Liver (tissue), 3 donors: ENCODE measurements around the gene TRIP12.

Experiments used
- EGR1 ChIP-seq, 2 donors: IDR thresholded peaks; 2 replicates each; pipeline ENCODE4 v1.6.1; 2016 to 2018; ENCODE audit warnings: antibody characterized with exemption in 2 of 2, low read depth in 2 of 2
- JUND ChIP-seq, 2 donors: IDR thresholded peaks; 2 replicates each; pipeline ENCODE4 v1.6.1; 2016; ENCODE audit warnings: antibody characterized with exemption in 2 of 2
- RAD21 ChIP-seq, 2 donors: IDR thresholded peaks; 2 replicates each; pipeline ENCODE4 v1.6.1; 2016; ENCODE audit warnings: antibody characterized with exemption in 2 of 2, mild to moderate bottlenecking in 2 of 2
- YY1 ChIP-seq: IDR thresholded peaks from 2 replicates; pipeline ENCODE4 v1.6.1; 2016; ENCODE audit warnings: antibody characterized with exemption, mild to moderate bottlenecking
- TF ChIP-seq, protein P1 (sequence below): fragments of 150-350 bp; IDR thresholded peaks from 2 replicates; pipeline ENCODE4 v1.5.1; 2017; ENCODE audit warnings: improper control_type of control experiment, low read depth, low read length; ENCODE audit not compliant: missing input control
- TF ChIP-seq, protein P2 (sequence below): IDR thresholded peaks from 2 replicates; pipeline ENCODE4 v1.6.1; 2016; ENCODE audit warnings: antibody characterized with exemption
- TF ChIP-seq, protein P3 (sequence below): IDR thresholded peaks from 2 replicates; pipeline ENCODE4 v1.6.1; 2016; ENCODE audit warnings: antibody characterized with exemption, mild to moderate bottlenecking
- donor health status: healthy.
- donor health status: healthy.

DNA sequence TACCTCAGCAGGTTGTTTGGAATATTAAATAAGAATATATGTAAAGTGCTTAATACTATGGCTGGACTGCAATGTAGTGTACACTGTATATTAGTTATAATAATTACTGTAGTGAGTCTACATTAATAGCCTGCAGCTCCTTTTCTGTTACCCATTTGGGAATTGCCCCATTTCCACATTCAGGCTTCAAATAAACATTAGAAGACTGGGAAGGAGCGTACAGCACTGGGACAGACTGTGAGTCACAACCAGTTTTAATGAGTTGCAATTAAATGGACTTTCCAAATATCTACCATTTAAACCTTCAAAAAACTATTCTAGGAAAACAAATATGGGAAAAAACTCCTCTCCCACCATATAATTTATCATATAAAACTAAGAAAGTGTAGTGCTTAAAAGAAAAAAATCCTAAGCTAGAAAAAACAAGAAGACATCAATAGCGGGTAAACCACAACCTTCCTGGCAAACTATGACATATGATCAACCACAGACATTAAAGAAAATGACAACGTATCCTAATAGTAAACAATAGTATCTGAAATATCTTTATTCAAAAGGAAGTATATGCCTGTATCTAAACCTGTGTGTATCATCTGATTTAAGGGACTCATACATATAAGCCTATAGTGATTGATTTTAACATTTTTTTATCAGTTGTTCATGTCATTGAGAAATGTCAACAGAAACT lies 86.1 kb downstream of the TRIP12 start:
- TF ChIP-seq, protein P1, sequence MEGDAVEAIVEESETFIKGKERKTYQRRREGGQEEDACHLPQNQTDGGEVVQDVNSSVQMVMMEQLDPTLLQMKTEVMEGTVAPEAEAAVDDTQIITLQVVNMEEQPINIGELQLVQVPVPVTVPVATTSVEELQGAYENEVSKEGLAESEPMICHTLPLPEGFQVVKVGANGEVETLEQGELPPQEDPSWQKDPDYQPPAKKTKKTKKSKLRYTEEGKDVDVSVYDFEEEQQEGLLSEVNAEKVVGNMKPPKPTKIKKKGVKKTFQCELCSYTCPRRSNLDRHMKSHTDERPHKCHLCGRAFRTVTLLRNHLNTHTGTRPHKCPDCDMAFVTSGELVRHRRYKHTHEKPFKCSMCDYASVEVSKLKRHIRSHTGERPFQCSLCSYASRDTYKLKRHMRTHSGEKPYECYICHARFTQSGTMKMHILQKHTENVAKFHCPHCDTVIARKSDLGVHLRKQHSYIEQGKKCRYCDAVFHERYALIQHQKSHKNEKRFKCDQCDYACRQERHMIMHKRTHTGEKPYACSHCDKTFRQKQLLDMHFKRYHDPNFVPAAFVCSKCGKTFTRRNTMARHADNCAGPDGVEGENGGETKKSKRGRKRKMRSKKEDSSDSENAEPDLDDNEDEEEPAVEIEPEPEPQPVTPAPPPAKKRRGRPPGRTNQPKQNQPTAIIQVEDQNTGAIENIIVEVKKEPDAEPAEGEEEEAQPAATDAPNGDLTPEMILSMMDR: no peak
- TF ChIP-seq EGR1 (IDR thresholded peaks at IDR 0.05; ENCODE audit: low read depth in 2 of 2) (no peak), JUND (IDR thresholded peaks at IDR 0.05) (no peak), YY1 (no peak), RAD21 (IDR thresholded peaks at IDR 0.05) (no peak)
- TF ChIP-seq, protein P2, sequence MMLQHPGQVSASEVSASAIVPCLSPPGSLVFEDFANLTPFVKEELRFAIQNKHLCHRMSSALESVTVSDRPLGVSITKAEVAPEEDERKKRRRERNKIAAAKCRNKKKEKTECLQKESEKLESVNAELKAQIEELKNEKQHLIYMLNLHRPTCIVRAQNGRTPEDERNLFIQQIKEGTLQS: no peak
- TF ChIP-seq, protein P3, sequence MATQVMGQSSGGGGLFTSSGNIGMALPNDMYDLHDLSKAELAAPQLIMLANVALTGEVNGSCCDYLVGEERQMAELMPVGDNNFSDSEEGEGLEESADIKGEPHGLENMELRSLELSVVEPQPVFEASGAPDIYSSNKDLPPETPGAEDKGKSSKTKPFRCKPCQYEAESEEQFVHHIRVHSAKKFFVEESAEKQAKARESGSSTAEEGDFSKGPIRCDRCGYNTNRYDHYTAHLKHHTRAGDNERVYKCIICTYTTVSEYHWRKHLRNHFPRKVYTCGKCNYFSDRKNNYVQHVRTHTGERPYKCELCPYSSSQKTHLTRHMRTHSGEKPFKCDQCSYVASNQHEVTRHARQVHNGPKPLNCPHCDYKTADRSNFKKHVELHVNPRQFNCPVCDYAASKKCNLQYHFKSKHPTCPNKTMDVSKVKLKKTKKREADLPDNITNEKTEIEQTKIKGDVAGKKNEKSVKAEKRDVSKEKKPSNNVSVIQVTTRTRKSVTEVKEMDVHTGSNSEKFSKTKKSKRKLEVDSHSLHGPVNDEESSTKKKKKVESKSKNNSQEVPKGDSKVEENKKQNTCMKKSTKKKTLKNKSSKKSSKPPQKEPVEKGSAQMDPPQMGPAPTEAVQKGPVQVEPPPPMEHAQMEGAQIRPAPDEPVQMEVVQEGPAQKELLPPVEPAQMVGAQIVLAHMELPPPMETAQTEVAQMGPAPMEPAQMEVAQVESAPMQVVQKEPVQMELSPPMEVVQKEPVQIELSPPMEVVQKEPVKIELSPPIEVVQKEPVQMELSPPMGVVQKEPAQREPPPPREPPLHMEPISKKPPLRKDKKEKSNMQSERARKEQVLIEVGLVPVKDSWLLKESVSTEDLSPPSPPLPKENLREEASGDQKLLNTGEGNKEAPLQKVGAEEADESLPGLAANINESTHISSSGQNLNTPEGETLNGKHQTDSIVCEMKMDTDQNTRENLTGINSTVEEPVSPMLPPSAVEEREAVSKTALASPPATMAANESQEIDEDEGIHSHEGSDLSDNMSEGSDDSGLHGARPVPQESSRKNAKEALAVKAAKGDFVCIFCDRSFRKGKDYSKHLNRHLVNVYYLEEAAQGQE: no peak
